Coronary artery (tissue), 2 donors: ENCODE measurements around the gene PPHLN1.

Experiments
- DNase-seq: peaks from one replicate; pipeline ENCODE4 v3.0.0-alpha.2; 2017; ENCODE audit warnings: low spot score
- H3K27ac ChIP-seq, 2 donors: fragments of 200-600 bp; sonication (generic); one replicate each; pipeline ENCODE4 v1.5.1; 2016 to 2019
- H3K4me3 ChIP-seq: fragments of 200-600 bp; sonication (generic); 2 replicates; pipeline ENCODE4 v1.5.1; 2016; ENCODE audit warnings: mild to moderate bottlenecking, moderate library complexity
- CTCF ChIP-seq: fragments of 200-600 bp; sonication (generic); IDR thresholded peaks from one replicate; pipeline ENCODE4 v1.5.1; 2019; ENCODE audit warnings: antibody characterized with exemption

Gene PPHLN1

GRCh38 chr12:42421844-42422779, 96.1 kb downstream of the PPHLN1 start:
- peak overlapping the region; percentile 40 to 62 for H3K27ac ChIP-seq
- no peak for DNase-seq
- TF ChIP-seq CTCF, result no peak
- peak overlapping the region; percentile 4 for H3K4me3 ChIP-seq

- Histone ChIP-seq H3K27ac (peak overlapping the region; percentile 27 to 62), H3K4me3 (peak overlapping the region; percentile 4)
- TF ChIP-seq CTCF, result no peak
- DNase-seq, result no peak
Measured at GRCh38 chr12:42422785-42423184, 96.8 kb downstream of the PPHLN1 start.

- Histone ChIP-seq H3K4me3 (no peak overlapping the region), H3K27ac (no peak overlapping the region)
- TF ChIP-seq CTCF, result no peak
- no peak for DNase-seq
Measured at GRCh38 chr12:42426746-42427145, 100.8 kb downstream of the PPHLN1 start.

GRCh38 chr12:42428850-42429249, 102.9 kb downstream of the PPHLN1 start:
- DNase-seq, result no peak
- Histone ChIP-seq H3K4me3 (no peak overlapping the region), H3K27ac (no peak overlapping the region)
- TF ChIP-seq CTCF, result no peak

GRCh38 chr12:42432517-42433140, 106.7 kb downstream of the PPHLN1 start:
- Histone ChIP-seq H3K4me3 (no peak overlapping the region), H3K27ac (no peak overlapping the region)
- no peak for DNase-seq
- no peak for TF ChIP-seq CTCF

GRCh38 chr12:42440608-42441007, 114.6 kb downstream of the PPHLN1 start:
- no peak for DNase-seq
- no peak for TF ChIP-seq CTCF
- Histone ChIP-seq H3K27ac (no peak overlapping the region), H3K4me3 (no peak overlapping the region)
